HCT116 (cell line): Measurements from ENCODE around the gene YWHAG. TPM values are rescaled to one million over a fixed set of nuclear protein-coding genes. Genes with fewer than 3 reads are reported as not detected.

Experiments
- ATAC-seq: fragments of 200-7000 bp; cut with Tn5 transposase; 2 replicates; pipeline ENCODE4 v1.9.1; 2020; ENCODE audit warnings: mild to moderate bottlenecking, moderate library complexity
- BruUV-seq: library from RNA; stranded (reverse); fragments of 400-500 nt; replicated peaks from 2 replicates; lab custom pipeline; 2021; lab: Mats Ljungman, UMichigan
- CTCF ChIA-PET: fragments of 300-600 bp; sonication (Branson Sonifier 250); formaldehyde crosslinking; loops from one replicate; lab custom pipeline; 2021; ENCODE audit warnings: antibody characterized with exemption; lab: Charles Lee
- POLR2A ChIA-PET: fragments of 300-600, 350-600 bp; sonication (Branson Sonifier 250); formaldehyde crosslinking; loops from one replicate; lab custom pipeline; 2021; ENCODE audit warnings: antibody characterized with exemption; lab: Charles Lee
- RAD21 ChIA-PET, 2 experiments: fragments of 300-600 bp; sonication (Branson Sonifier 250); formaldehyde crosslinking; loops; one replicate each; lab custom pipeline; 2023; ENCODE audit warnings: low total read pairs in 2 of 2; ENCODE audit not compliant: uncharacterized antibody in 2 of 2, unreplicated experiment in 2 of 2, low non-redundant PET in 1 of 2; lab: Charles Lee
- DNase-seq: peaks from one replicate; pipeline ENCODE4 v3.0.0-alpha.2; 2010; ENCODE audit warnings: low read depth, low spot score
- H2AFZ ChIP-seq: fragments of 200-600 bp; shearing (Covaris generic), sonication (generic); 2 replicates; pipeline ENCODE4 v1.6.1; 2017; ENCODE audit warnings: low read depth, mixed run types, mixed read lengths, antibody characterized with exemption, low read length; ENCODE audit not compliant: poor library complexity, severe bottlenecking
- H3K27ac ChIP-seq: 2 replicates; pipeline ENCODE4 v1.5.1; 2012; ENCODE audit warnings: low read depth, low read length
- H3K27me3 ChIP-seq: fragments of 200-600 bp; sonication (generic); 2 replicates; pipeline ENCODE4 v1.6.1; 2016; ENCODE audit warnings: mixed run types, low read length, mixed read lengths; ENCODE audit not compliant: insufficient read depth
- H3K36me3 ChIP-seq, 2 experiments: fragments of 200-500 bp in 1 of 2; fragments of 200-600 bp in 1 of 2; sonication (Bioruptor generic) in 1 of 2; sonication (generic) in 1 of 2; 2 replicates each; pipeline versions ENCODE4 v1.5.1 to v1.6.1; 2014 to 2016; ENCODE audit warnings: low read length in 2 of 2, inconsistent platforms in 1 of 2, mixed read lengths in 1 of 2, mixed run types in 1 of 2; ENCODE audit not compliant: insufficient read depth in 2 of 2, control insufficient read depth in 1 of 2
- H3K4me1 ChIP-seq, 2 experiments: fragments of 200-600 bp in 1 of 2; sonication (generic) in 1 of 2; 2 replicates each; pipeline versions ENCODE4 v1.5.1 to v1.6.1; 2012 to 2017; ENCODE audit warnings: low read length in 2 of 2, inconsistent platforms in 1 of 2, mild to moderate bottlenecking in 1 of 2, mixed read lengths in 1 of 2, mixed run types in 1 of 2, moderate library complexity in 1 of 2; ENCODE audit not compliant: insufficient read depth in 2 of 2, control insufficient read depth in 1 of 2
- H3K4me2 ChIP-seq: fragments of 200-600 bp; sonication (generic); 2 replicates; pipeline ENCODE4 v1.6.1; 2017; ENCODE audit warnings: mixed run types, low read length, mixed read lengths
- H3K4me3 ChIP-seq, 2 experiments: fragments of 200-600 bp in 1 of 2; sonication (generic) in 1 of 2; replicated peaks in 1 of 2; 2 replicates each; pipeline ENCODE4 v1.5.1; 2011 to 2016; ENCODE audit warnings: low read length in 2 of 2, control low read depth in 1 of 2, low read depth in 1 of 2, mild to moderate bottlenecking in 1 of 2, mixed read lengths in 1 of 2, mixed run types in 1 of 2
- H3K79me2 ChIP-seq: fragments of 200-600 bp; sonication (generic); 2 replicates; pipeline ENCODE4 v1.6.1; 2017; ENCODE audit warnings: mild to moderate bottlenecking, mixed run types, low read length, moderate library complexity, mixed read lengths; ENCODE audit not compliant: insufficient read depth
- H3K9ac ChIP-seq: fragments of 200-600 bp; sonication (generic); 2 replicates; pipeline ENCODE4 v1.6.1; 2016; ENCODE audit warnings: low read length, mixed read lengths
- H3K9me2 ChIP-seq: fragments of 200-600 bp; sonication (generic), shearing (Covaris generic); 2 replicates; pipeline ENCODE4 v1.6.1; 2017; ENCODE audit warnings: mixed run types, mild to moderate bottlenecking, moderate library complexity; ENCODE audit not compliant: insufficient read depth
- H3K9me3 ChIP-seq, 2 experiments: fragments of 200-500 bp in 1 of 2; fragments of 200-600 bp in 1 of 2; sonication (Bioruptor generic) in 1 of 2; sonication (generic) in 1 of 2; 2 replicates each; pipeline ENCODE4 v1.6.1; 2014 to 2017; ENCODE audit warnings: low read length in 2 of 2, mixed read lengths in 2 of 2, inconsistent platforms in 1 of 2, low read depth in 1 of 2, mild to moderate bottlenecking in 1 of 2, mixed run types in 1 of 2, moderate library complexity in 1 of 2; ENCODE audit not compliant: control insufficient read depth in 1 of 2, insufficient read depth in 1 of 2
- H4K20me1 ChIP-seq: fragments of 200-600 bp; sonication (generic), shearing (Covaris generic); 2 replicates; pipeline ENCODE4 v1.6.1; 2017; ENCODE audit warnings: mixed run types, mild to moderate bottlenecking, moderate library complexity; ENCODE audit not compliant: insufficient read depth
- CBX3 ChIP-seq: IDR thresholded peaks from 2 replicates; pipeline ENCODE4 v1.6.1; 2012; ENCODE audit warnings: low read depth
- EZH2phosphoT487 ChIP-seq: fragments of 200-600 bp; IDR thresholded peaks from 2 replicates; pipeline ENCODE4 v1.6.1; 2018; ENCODE audit warnings: antibody characterized with exemption, borderline replicate concordance
- POLR2AphosphoS5 ChIP-seq: IDR thresholded peaks from 2 replicates; pipeline ENCODE4 v1.6.1; 2011; ENCODE audit warnings: mild to moderate bottlenecking, low read depth, low read length, moderate library complexity
- REST ChIP-seq: IDR thresholded peaks from 2 replicates; pipeline ENCODE4 v1.6.1; 2012; ENCODE audit warnings: low read depth
- YY1 ChIP-seq: IDR thresholded peaks from 2 replicates; pipeline ENCODE4 v1.6.1; 2011; ENCODE audit warnings: low read length, low read depth, moderate library complexity, mild to moderate bottlenecking; ENCODE audit not compliant: insufficient replicate concordance; ENCODE audit errors: extremely low read depth
- ZFX ChIP-seq: fragments of 450-650 bp; IDR thresholded peaks from 2 replicates; pipeline ENCODE4 v1.6.1; 2017
- ZNF274 ChIP-seq: fragments of 200-500 bp; sonication (Bioruptor generic); IDR thresholded peaks from 2 replicates; pipeline ENCODE4 v1.6.1; 2014; ENCODE audit warnings: mild to moderate bottlenecking, low read depth, low read length, inconsistent platforms
- intact Hi-C: fragments of 100-400 bp; cut with micrococcal nuclease; formaldehyde crosslinking; loops from 2 replicates; pipeline ENCODE4 v1.10.0; 2022
- total RNA-seq: library from RNA; stranded (reverse); gene quantifications from one replicate; pipeline ENCODE4 v1.2.1, GENCODE V29; 2021; ENCODE audit not compliant: unreplicated experiment

YWHAG gene
- total RNA-seq, 1 experiment from 2014 or later = 170 TPM

GRCh38 chr7:76352193-76352592 is 6.6 kb downstream of the YWHAG start:
- CTCF ChIA-PET = no interaction called here
- POLR2A ChIA-PET = no interaction called here

More at GRCh38 chr7:76352193-76352592, 6.6 kb downstream of the YWHAG start:
- BruUV-seq = no TSS peak
- Histone ChIP-seq H2AFZ (no peak overlapping the region), H3K27me3 (no peaks in the 10 kb centered on the region), H3K4me2 (no peak overlapping the region), H3K27ac (no peak overlapping the region), H3K79me2 (peaks cover 100% of the 10 kb centered on the region), H3K9me2 (no peaks in the 10 kb centered on the region), H4K20me1 (peaks cover 52% of the 10 kb centered on the region; the same call in 1 of the 2 replicates), H3K4me3 (no peak overlapping the region), H3K9me3 (no peaks in the 10 kb centered on the region), H3K4me1 (peaks cover 5 to 35% of the 10 kb centered on the region in 2 experiments; a peak in 3 of 4 replicates), H3K9ac (no peak overlapping the region), H3K36me3 (peaks cover 23 to 66% of the 10 kb centered on the region in 2 experiments)
- DNase-seq = no peak
- 0 out of 2 replicates have a peak, but pooled peaks have one; percentile 19 for ATAC-seq
- TF ChIP-seq EZH2phosphoT487 = no peak
- no peak for TF ChIP-seq ZFX
- no peak for TF ChIP-seq POLR2AphosphoS5
- no peak for TF ChIP-seq ZNF274
- no peak for TF ChIP-seq YY1
- TF ChIP-seq REST = no peak
- TF ChIP-seq CBX3 = no peak
- intact Hi-C loops = no loop called here
- RAD21 ChIA-PET = no interaction called here
